ENCODE measurements around the gene SDR42E1. TPM values are rescaled to one million over a fixed set of nuclear protein-coding genes. Genes with fewer than 3 reads are reported as not detected.
"Not testable (repeated sequence)": the region's sequence is repeated elsewhere in the genome, so short reads cannot be mapped to it uniquely, and the experiment has no call there.

SDR42E1 gene
- total RNA-seq, 2 experiments from 2014 or later, result 10.2 to 11.5 TPM

DNA sequence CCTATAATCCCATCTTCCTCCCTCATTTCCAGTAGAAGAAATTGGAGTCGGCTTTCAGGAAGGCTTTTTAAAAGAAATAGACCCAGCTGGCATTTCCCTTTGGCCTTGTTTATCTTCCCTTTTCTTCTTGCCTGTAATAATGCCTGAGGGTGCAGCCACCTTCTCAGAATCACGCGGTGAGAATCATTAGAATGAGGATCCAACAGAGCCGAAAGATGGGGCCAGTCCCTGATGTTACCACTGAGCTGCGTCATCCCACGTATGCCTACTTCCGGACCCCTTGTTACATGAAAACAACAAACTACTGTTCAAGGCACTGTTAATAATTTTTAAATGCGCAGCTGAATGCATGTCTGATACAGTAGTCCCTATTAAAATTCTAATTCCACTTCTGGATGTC lies 24.1 kb downstream of the SDR42E1 start:
- no peaks in the 10 kb centered on the region for H3K9me3 Mint-ChIP-seq
- H3K4me1 Mint-ChIP-seq, result no peaks in the 10 kb centered on the region
- ChIA-PET POLR2A (no interaction called here), CTCF (no interaction called here)
- H3K27ac Mint-ChIP-seq, result no peak overlapping the region
- peaks cover 4% of the 10 kb centered on the region for H3K27me3 Mint-ChIP-seq
- no peak for DNase-seq
- no peak overlapping the region for H3K4me3 Mint-ChIP-seq
- no peaks in the 10 kb centered on the region for H3K36me3 Mint-ChIP-seq (ENCODE audit: low read depth)

DNA sequence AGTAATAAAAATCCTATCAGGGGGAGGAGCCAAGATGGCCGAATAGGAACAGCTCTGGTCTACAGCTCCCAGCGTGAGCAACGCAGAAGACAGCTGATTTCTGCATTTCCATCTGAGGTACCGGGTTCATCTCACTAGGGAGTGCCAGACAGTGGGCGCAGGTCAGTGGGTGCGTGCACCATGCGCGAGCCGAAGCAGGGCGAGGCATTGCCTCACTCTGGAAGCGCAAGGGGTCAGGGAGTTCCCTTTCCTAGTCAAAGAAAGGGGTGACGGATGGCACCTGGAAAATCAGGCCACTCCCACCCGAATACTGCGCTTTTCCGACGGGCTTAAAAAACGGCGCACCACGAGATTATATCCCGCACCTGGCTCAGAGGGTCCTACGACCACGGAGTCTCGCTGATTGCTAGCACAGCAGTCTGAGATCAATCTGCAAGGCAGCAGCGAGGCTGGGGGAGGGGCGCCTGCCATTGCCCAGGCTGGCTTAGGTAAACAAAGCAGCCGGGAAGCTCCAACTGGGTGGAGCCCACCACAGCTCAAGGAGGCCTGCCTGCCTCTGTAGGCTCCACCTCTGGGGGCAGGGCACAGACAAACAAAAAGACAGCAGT lies 33.8 kb downstream of the SDR42E1 start:
- H3K9me3 Mint-ChIP-seq; CTCF ChIA-PET; DNase-seq; H3K4me1 Mint-ChIP-seq; POLR2A ChIA-PET; H3K4me3 Mint-ChIP-seq; H3K36me3 Mint-ChIP-seq (ENCODE audit: low read depth); H3K27ac Mint-ChIP-seq; H3K27me3 Mint-ChIP-seq: not testable (repeated sequence)

DNA sequence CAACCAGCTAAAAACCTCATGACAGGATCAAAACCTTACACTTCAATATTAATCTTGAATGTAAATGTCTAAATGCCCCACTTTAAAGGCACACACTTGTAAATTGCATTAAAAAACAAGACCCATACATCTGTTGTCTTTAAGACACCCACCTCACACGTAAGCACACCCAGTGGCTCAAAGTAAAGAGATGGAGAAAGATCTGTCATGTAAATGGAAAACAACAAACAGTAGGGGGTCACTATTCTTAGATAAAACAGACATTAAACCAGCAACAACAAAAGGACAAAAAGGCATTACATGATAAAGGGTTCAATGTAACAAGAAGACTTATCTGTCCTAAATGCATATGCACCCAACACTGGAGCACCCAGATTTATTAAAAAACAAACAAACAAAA lies 35.6 kb downstream of the SDR42E1 start:
- Mint-ChIP-seq H3K9me3 (peaks cover 11% of the 10 kb centered on the region), H3K4me1 (no peaks in the 10 kb centered on the region), H3K36me3 (ENCODE audit: low read depth) (no peaks in the 10 kb centered on the region), H3K4me3 (no peak overlapping the region), H3K27ac (no peak overlapping the region), H3K27me3 (peaks cover 12% of the 10 kb centered on the region)
- POLR2A ChIA-PET, result no interaction called here
- CTCF ChIA-PET, result no interaction called here
- DNase-seq, result no peak

DNA sequence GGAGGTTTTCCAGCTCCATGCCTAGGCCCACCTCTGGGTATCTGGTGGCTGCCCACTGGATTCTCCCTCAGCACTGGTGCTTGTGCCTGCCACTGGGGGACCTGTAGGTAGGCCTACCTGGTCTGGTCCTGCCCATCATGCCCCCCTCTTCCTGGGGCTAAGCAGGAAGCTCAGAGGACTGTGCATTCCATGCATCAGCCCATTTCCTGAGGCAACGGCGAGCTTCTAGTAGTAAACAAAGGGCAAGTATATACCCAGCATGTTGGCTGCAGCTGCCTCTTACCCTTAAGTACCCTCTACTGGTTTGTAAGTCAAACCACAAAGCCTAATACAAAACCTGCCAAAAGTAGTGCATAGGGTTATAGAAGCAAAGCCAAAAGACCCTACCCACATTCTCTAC lies 37.5 kb downstream of the SDR42E1 start:
- POLR2A ChIA-PET, result no interaction called here
- H3K4me3 Mint-ChIP-seq, result no peak overlapping the region
- CTCF ChIA-PET, result no interaction called here

DNA sequence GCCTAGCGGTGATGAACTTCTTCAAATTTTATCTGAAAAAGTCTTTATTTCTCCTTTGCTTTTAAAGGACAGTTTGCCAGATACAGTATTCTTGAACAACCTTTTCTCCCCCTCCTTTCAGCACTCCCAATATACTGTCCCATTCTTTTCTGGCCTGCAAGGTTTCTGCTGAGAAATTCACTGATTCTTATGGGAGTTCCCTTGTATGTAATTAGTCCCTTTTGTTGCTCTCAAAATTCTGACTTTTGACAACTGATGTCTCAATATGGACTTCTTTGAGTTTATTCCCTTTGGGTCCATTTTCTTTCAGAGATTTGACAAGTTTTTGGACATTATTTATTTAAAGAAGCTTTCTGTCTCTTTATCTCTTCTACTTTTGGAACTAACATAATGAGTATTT lies 39.4 kb downstream of the SDR42E1 start:
- DNase-seq, result no peak
- Mint-ChIP-seq H3K9me3 (peaks cover 8% of the 10 kb centered on the region), H3K27ac (no peak overlapping the region), H3K36me3 (ENCODE audit: low read depth) (no peaks in the 10 kb centered on the region), H3K4me1 (no peaks in the 10 kb centered on the region), H3K4me3 (no peak overlapping the region), H3K27me3 (peaks cover 37% of the 10 kb centered on the region)
- POLR2A ChIA-PET, result no interaction called here
- CTCF ChIA-PET, result no interaction called here

More for the DNA sequence above, 37.5 kb downstream of the SDR42E1 start:
- Mint-ChIP-seq H3K4me1 (no peaks in the 10 kb centered on the region), H3K27me3 (peaks cover 24% of the 10 kb centered on the region), H3K27ac (no peak overlapping the region), H3K9me3 (peaks cover 11% of the 10 kb centered on the region), H3K36me3 (ENCODE audit: low read depth) (no peaks in the 10 kb centered on the region)
- no peak for DNase-seq

DNA sequence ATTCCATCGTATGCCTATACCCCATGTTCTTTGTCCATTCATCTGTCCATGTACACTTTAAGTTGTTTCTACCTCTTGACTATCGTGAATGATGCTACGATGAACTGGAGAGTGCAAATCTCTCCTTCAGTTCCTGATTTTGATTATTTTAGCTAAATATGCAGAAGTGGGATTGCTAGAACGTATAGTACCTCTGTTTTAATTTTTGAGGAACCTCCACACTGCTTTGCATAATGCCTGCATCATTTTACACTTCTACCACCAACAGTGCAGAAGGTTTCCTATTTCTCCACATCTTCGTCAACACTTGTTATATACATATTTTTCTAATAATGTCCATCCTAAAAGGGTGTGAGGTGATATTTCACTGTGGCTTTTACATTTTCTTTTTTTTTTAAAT lies 43.9 kb downstream of the SDR42E1 start:
- no peak overlapping the region for H3K27ac Mint-ChIP-seq
- peaks cover 40% of the 10 kb centered on the region for H3K27me3 Mint-ChIP-seq
- DNase-seq, result no peak
- CTCF ChIA-PET, result no interaction called here
- H3K36me3 Mint-ChIP-seq (ENCODE audit: low read depth), result no peaks in the 10 kb centered on the region
- POLR2A ChIA-PET, result no interaction called here
- no peak overlapping the region for H3K4me3 Mint-ChIP-seq
- no peaks in the 10 kb centered on the region for H3K4me1 Mint-ChIP-seq
- H3K9me3 Mint-ChIP-seq, result peaks cover 2% of the 10 kb centered on the region

DNA sequence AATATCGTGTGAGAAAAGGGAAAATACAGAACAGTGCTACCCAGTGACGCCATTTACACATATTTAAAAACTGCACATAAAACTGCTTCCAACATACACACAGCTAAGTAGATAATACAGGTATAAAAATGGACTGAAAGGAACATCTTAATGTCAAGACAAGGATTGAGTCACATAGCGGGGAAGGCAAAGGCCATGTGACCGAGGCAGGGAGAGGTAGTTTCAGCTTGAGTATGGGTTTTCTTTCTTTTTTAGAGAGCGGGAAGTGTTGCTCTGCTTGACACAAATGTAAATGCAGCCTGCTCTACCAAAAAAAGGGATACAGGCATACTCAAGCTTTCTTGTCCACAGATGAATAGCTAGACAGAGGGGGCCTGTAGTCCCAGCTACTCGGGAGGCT lies 46.5 kb downstream of the SDR42E1 start:
- POLR2A ChIA-PET, result no interaction called here
- Mint-ChIP-seq H3K4me1 (no peaks in the 10 kb centered on the region), H3K9me3 (no peaks in the 10 kb centered on the region), H3K27me3 (peaks cover 30% of the 10 kb centered on the region), H3K36me3 (ENCODE audit: low read depth) (no peaks in the 10 kb centered on the region), H3K4me3 (no peak overlapping the region), H3K27ac (no peak overlapping the region)
- DNase-seq, result no peak
- CTCF ChIA-PET, result no interaction called here

DNA sequence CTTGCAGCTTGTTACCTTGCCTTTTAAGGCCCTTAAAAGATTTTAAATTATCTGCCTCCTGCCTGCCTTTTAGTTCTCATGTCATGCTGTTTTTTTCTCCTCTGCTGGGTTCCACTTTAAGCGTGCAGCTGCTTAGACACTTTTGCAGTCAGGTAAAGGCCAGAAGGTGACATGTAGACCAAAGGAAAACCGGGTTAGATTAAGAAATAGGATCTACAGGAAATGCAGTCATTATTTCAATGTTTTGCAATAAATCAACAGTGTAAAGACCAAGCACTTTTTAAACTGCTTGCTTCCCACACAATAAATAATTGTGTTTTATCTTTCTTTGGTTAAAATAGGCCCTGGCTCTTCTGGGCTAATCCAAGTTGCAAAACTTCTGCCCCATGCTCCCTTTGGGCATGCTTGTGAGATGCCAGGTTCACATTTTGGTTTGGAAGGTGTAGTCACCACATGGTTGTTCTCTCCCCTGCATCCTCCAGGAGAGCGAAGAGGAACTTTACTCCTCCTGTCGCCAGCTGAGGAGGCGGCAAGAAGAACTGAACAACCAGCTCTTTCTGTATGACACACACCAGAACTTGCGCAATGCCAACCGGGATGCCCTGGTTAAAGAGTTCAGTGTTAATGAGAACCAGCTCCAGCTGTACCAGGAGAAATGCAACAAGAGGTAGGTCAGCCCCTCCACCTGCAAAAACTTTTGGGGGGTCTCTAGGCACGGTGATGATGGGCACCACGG lies 54.9 kb downstream of the SDR42E1 start:
- DNase-seq, result no peak
- Mint-ChIP-seq H3K4me1 (no peaks in the 10 kb centered on the region), H3K36me3 (ENCODE audit: low read depth) (no peaks in the 10 kb centered on the region), H3K9me3 (peaks cover 6% of the 10 kb centered on the region), H3K27ac (no peak overlapping the region), H3K4me3 (no peak overlapping the region), H3K27me3 (peaks cover 4% of the 10 kb centered on the region)
- POLR2A ChIA-PET, result no interaction called here
- CTCF ChIA-PET, result no interaction called here

DNA sequence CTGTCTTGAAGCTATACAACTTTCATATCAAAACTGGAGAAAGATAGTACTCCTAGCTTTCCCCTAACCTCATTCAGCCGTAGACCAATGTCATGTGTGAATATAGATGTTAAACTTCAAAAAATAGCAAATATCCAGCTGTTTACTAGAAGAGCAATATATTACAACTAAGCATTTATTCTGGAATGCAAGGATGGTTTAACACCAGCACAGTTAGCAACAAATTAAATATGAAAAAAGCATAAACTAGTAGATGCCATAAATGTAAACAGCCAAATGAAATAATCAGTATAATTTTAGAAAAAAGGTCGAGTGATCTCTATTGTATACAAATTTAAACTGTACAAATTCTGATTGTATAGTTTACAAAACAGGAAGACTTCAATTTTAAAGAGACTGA lies 59.7 kb downstream of the SDR42E1 start:
- CTCF ChIA-PET, result interaction anchor here (0.5 to 1.4 kb wide), 2 partner anchors 11 to 1209 kb away, joined by 3 to 4 read pairs; no protein-coding TSS in a partner anchor
- POLR2A ChIA-PET, result no interaction called here
- no peaks in the 10 kb centered on the region for H3K36me3 Mint-ChIP-seq (ENCODE audit: low read depth)
- no peak overlapping the region for H3K27ac Mint-ChIP-seq
- DNase-seq, result no peak
- peaks cover 7% of the 10 kb centered on the region for H3K9me3 Mint-ChIP-seq
- no peaks in the 10 kb centered on the region for H3K4me1 Mint-ChIP-seq
- H3K27me3 Mint-ChIP-seq, result peaks cover 4% of the 10 kb centered on the region
- H3K4me3 Mint-ChIP-seq, result no peak overlapping the region

DNA sequence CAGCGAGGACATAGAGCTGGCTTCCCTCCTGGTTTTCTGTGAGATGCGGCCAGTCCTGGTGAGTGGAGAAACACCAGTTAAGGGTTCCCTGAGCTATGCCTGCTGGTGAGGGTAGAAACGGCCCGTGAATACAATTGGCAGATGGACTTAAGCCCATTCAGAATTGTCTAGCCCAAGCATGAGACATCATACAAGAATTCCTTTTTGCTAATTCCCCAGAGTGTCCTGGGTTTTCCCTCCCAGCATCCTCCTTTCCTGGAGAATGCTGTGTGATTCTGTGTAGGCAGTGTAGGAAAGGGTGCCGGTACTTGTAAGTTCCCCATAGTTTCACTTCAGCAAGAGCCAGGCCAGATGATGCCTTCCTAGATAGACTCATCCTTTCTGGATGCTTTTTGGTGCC lies 65.1 kb downstream of the SDR42E1 start:
- no peaks in the 10 kb centered on the region for H3K9me3 Mint-ChIP-seq
- no peaks in the 10 kb centered on the region for H3K4me1 Mint-ChIP-seq
- CTCF ChIA-PET, result no interaction called here
- H3K27ac Mint-ChIP-seq, result no peak overlapping the region
- H3K36me3 Mint-ChIP-seq (ENCODE audit: low read depth), result no peaks in the 10 kb centered on the region
- H3K27me3 Mint-ChIP-seq, result peaks cover 4% of the 10 kb centered on the region
- POLR2A ChIA-PET, result no interaction called here
- no peak for DNase-seq
- H3K4me3 Mint-ChIP-seq, result no peak overlapping the region

DNA sequence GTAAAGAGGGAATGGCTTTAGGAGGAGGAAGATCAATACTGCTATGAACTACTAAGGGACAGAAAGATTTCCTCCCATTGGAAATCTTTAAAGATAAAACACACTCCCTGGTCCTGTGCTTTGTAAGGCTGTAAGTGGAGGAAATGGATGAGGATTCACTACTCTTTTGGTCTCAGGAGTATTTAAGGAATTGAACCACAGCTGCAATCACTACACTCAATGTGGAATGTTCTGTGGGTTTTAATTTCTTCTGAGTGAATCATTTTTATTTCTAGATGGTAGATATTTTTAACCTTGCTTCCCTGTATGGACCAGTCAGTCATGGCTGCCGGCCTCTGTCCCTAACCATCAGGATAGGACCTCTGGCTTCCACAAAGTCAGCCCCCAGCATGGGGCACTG lies 65.6 kb downstream of the SDR42E1 start:
- Mint-ChIP-seq H3K9me3 (no peaks in the 10 kb centered on the region), H3K36me3 (ENCODE audit: low read depth) (no peaks in the 10 kb centered on the region), H3K4me1 (no peaks in the 10 kb centered on the region), H3K27me3 (peaks cover 4% of the 10 kb centered on the region), H3K4me3 (no peak overlapping the region), H3K27ac (no peak overlapping the region)
- ChIA-PET POLR2A (no interaction called here), CTCF (no interaction called here)
- no peak for DNase-seq

DNA sequence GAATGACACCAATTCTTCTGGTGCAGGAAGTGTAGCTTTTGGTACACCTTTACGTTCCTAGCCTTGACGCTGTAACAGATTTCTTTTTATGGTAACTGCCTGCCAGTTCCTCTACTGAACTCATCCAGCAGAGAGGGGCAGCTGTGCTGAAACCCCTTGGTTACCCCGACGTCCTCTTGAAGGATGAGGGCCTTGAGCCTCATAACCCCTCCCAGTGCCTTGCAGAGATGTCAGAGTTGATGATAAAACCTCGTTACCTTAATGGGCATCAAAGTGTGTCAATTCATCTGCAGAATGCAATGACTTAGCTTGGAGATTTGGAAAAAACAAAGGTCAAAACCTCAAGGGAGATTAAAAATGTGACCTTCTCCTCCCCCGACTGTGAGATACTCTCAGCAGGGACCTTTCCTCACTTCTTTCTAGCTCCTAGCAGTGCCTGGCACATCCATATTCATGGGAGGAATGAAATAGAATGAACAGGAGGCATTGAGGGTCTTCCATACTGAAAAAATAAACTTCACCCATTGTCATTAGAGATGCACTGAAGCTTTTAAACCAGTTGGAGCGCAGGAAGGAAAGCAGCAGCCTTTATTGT lies 69.2 kb downstream of the SDR42E1 start:
- Mint-ChIP-seq H3K9me3 (no peaks in the 10 kb centered on the region), H3K27ac (no peak overlapping the region), H3K4me3 (no peak overlapping the region), H3K4me1 (no peaks in the 10 kb centered on the region), H3K27me3 (no peaks in the 10 kb centered on the region), H3K36me3 (ENCODE audit: low read depth) (no peaks in the 10 kb centered on the region)
- no peak for DNase-seq
- ChIA-PET CTCF (no interaction called here), POLR2A (no interaction called here)

DNA sequence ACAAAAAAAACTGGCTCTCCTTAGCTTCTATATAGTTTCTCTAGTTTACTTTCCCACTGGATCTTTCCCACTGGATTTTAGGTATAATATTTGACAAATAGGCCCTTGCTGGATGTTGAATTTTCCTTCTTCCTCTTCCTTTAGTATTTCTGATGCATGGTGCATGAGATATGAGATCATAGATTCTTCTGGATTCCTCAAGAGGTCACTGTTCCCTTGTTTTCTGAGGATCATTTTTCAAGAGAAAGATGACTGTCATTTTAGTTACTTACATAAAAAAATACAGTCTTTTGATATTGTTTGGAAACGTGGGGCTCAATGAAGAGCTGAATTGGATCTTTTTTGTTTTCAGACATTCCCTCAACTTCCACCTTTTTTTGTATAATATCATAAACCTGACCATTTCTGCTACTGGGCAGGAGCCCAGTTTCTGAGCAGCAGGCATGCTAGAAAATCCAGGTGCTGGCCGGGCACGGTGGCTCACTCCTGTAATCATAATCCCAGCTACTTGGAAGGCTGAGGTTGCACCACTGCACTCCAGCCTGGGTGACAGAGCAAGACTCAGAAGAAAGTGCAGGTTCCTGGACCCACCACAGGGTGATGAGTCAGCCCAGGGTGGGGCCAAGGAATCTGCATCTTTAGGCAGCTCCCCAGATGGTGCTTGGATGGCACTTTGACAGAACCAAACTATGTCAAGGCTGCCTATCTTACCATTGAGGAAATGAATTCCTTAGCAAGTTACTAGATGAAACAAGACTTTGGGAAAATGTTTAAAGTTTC lies 70.3 kb downstream of the SDR42E1 start:
- Mint-ChIP-seq H3K27me3 (no peaks in the 10 kb centered on the region), H3K4me1 (no peaks in the 10 kb centered on the region), H3K9me3 (no peaks in the 10 kb centered on the region), H3K4me3 (no peak overlapping the region), H3K27ac (no peak overlapping the region), H3K36me3 (ENCODE audit: low read depth) (no peaks in the 10 kb centered on the region)
- no peak for DNase-seq
- CTCF ChIA-PET, result interaction anchor here (1.3 to 1.5 kb wide), 3 partner anchors 10 to 289 kb away, joined by 3 to 4 read pairs (median 4); no protein-coding TSS in a partner anchor
- POLR2A ChIA-PET, result no interaction called here
